ENCODE results near the gene CTCF.

The CTCF gene

DNA sequence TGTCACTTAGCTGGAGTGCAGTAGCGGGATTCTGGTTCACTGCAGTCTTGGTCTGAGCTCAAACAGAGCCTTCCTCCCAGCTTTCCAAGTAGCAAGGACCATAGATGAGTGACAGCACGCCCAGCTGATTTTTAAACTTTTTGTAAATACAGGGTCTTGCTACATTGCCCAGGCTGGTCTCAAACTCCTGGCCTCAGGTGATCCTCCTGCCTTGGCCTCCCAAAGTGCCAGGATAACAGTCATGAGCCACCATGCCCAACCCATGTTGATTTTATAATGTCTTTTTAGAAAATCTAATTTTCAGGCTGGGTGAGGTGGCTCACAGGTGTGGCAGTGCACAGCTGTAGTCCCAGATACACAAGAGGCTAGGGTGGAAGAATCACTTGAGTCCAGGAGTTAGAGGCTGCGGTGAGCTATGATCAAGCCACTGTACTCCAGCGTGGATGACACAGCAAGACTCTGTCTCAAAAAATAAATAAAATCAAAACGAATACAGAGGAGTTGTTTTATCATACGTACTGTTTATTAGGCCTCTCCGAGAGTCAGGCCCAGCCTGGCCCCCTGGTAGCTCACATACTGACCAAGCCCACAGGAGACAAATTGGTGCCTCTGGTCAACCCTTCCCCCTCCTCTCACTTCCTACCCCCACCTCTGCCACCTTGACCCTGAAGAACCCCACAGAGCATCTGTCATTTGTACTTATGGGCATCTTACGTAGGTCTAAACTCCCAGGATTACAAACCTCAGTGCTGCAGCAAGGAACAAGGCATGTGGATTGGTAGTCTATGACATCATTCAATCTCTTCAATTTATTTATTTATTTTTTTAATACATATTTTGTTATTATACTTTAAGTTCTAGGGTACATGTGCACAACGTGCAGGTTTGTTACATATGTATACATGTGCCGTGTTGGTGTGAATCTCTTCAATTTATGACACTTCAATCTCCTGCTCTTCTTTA, 117.9 kb downstream of the CTCF start:
- Mint-ChIP-seq H3K4me1 (peaks cover 5% of the 10 kb centered on the region), H3K27me3 (no peaks in the 10 kb centered on the region), H3K4me3 (no peak overlapping the region), H3K27ac (no peak overlapping the region), H3K9me3 (no peaks in the 10 kb centered on the region), H3K36me3 (no peaks in the 10 kb centered on the region)

DNA sequence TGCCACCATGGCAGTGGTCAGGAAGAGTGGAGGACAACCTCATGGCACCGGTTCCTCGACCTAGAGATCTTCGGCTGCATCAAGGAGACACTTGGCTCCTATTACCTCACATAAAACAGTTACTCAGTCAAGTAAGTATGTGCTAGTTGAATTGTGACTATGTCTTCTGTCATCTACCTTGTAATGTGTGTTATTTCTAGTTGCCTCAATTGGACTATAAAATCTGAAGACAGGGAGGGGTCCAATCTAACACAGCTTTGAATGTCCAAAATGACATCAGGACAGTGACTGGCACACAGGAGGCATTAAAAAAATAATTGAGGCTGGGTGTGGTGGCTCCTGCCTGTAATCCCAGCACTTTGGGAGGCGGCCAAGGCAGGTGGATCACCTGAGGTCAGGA, 121.4 kb downstream of the CTCF start:
- no peak overlapping the region for H3K27ac Mint-ChIP-seq
- H3K9me3 Mint-ChIP-seq = no peaks in the 10 kb centered on the region
- H3K4me1 Mint-ChIP-seq = peaks cover 16% of the 10 kb centered on the region
- no peak overlapping the region for H3K4me3 Mint-ChIP-seq
- no peaks in the 10 kb centered on the region for H3K27me3 Mint-ChIP-seq
- peaks cover 2% of the 10 kb centered on the region for H3K36me3 Mint-ChIP-seq

DNA sequence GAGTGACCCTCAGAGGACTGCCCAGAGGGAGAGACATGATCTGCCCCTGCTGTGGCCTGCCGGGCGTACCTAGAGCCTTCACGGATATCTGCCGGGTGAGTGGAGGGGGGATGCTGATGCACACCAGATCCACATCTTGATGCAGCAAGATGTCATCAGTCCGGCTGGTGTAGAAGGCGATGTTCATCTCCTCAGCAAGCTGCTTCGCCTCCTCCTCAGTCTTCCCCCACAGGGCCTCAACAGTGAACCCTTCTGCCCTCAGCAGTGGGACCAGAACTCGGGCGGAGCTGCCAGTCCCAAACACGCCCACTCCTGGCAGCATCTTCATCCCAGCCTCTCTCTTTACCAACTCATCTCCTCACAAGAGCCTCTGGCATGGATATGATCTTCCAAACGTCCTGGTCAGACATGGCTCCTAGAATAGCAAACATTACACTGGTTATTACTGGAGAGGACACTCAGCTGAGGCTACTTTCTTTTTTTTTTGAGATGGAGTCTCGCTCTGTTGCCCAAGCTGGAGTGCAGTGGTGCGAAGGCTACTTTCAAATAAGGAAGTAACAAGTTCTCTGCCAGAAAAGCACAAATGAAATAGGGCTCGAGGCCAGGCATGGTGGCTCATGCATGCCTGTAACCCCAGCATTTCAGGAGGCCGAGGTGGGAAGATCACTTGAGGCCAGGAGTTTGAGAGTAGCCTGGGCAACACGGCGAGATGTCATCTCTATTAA, 123.2 kb downstream of the CTCF start:
- peaks cover 16% of the 10 kb centered on the region for H3K4me1 Mint-ChIP-seq
- peaks cover 4% of the 10 kb centered on the region for H3K36me3 Mint-ChIP-seq
- H3K4me3 Mint-ChIP-seq = peak overlapping the region; percentile 33
- H3K27ac Mint-ChIP-seq = no peak overlapping the region
- H3K9me3 Mint-ChIP-seq = no peaks in the 10 kb centered on the region
- no peaks in the 10 kb centered on the region for H3K27me3 Mint-ChIP-seq
